Activated CD8-positive, alpha-beta T cell treated with anti-CD3 and anti-CD28 coated beads, Interleukin-2, amount 10 ng/mL, durations not matched to agents 7 days and 5 days (primary cell): ENCODE results near the gene TTC39C. TPM values are rescaled to one million over a fixed set of nuclear protein-coding genes. Genes with fewer than 3 reads are reported as not detected.

Source experiments
- ATAC-seq: fragments of 150-1000 bp; cut with Tn5 transposase; one replicate; pipeline ENCODE4 v1.10.0; 2021; ENCODE audit warnings: moderate library complexity
- CTCF ChIA-PET: fragments of 350-600 bp; sonication (Branson Sonifier 250); formaldehyde crosslinking; loops from one replicate; lab custom pipeline; 2021; ENCODE audit warnings: antibody characterized with exemption; lab: Charles Lee
- POLR2A ChIA-PET: fragments of 350-600 bp; sonication (Branson Sonifier 250); formaldehyde crosslinking; loops from one replicate; lab custom pipeline; 2021; ENCODE audit warnings: antibody characterized with exemption; lab: Charles Lee
- DNase-seq: peaks from one replicate; pipeline ENCODE4 v3.0.0-alpha.2; 2020
- H3K27ac Mint-ChIP-seq: one replicate; pipeline ENCODE4 v1.8.0; 2021; ENCODE audit warnings: mild to moderate bottlenecking, mixed read lengths
- H3K27me3 Mint-ChIP-seq: one replicate; pipeline ENCODE4 v1.8.0; 2021; ENCODE audit warnings: low read depth, mixed read lengths
- H3K36me3 Mint-ChIP-seq: one replicate; pipeline ENCODE4 v1.8.0; 2021; ENCODE audit warnings: low read depth, mixed read lengths
- H3K4me1 Mint-ChIP-seq: one replicate; pipeline ENCODE4 v1.8.0; 2021; ENCODE audit warnings: low read depth, mixed read lengths
- H3K4me3 Mint-ChIP-seq: one replicate; pipeline ENCODE4 v1.8.0; 2021; ENCODE audit warnings: mild to moderate bottlenecking, mixed read lengths
- H3K9me3 Mint-ChIP-seq: one replicate; pipeline ENCODE4 v1.8.0; 2022; ENCODE audit warnings: mixed read lengths; ENCODE audit not compliant: insufficient read depth
- total RNA-seq, 2 experiments: library from RNA; stranded (reverse); gene quantifications; one replicate each; pipeline ENCODE4 v1.2.3, GENCODE V29; 2021

TTC39C gene
- total RNA-seq, 2 experiments from 2014 or later, result 71.5 to 72.2 TPM

- H3K9me3 Mint-ChIP-seq, result peaks cover 9% of the 10 kb centered on the region
- peaks cover 32% of the 10 kb centered on the region for H3K4me1 Mint-ChIP-seq
- peaks cover 20% of the 10 kb centered on the region for H3K36me3 Mint-ChIP-seq
- no peak for DNase-seq
- no peak overlapping the region for H3K4me3 Mint-ChIP-seq
- no peak overlapping the region for H3K27ac Mint-ChIP-seq
- no peaks in the 10 kb centered on the region for H3K27me3 Mint-ChIP-seq
- ATAC-seq, result no peak
- ChIA-PET POLR2A (no interaction called here), CTCF (interaction anchor here (1.0 to 2.2 kb wide), 3 partner anchors 16 to 30 kb away, joined by 3 to 7 read pairs (median 5); no protein-coding TSS in a partner anchor)
Observed at GRCh38 chr18:23977103-23977502, 37.5 kb upstream of the TTC39C start.

- no peaks in the 10 kb centered on the region for H3K27me3 Mint-ChIP-seq
- H3K4me3 Mint-ChIP-seq, result no peak overlapping the region
- POLR2A ChIA-PET, result interaction anchor here (0.6 kb wide), 1 partner anchor 33 kb away, joined by 3 read pairs; no protein-coding TSS in a partner anchor
- peak; percentile 75 for ATAC-seq
- H3K4me1 Mint-ChIP-seq, result peaks cover 31% of the 10 kb centered on the region
- CTCF ChIA-PET, result interaction anchor here (0.9 to 2.2 kb wide), 6 partner anchors 9 to 38 kb away, joined by 3 to 7 read pairs (median 4); no protein-coding TSS in a partner anchor
- peak overlapping the region; percentile 78 for H3K27ac Mint-ChIP-seq
- H3K9me3 Mint-ChIP-seq, result peaks cover 9% of the 10 kb centered on the region
- H3K36me3 Mint-ChIP-seq, result peaks cover 20% of the 10 kb centered on the region
- peak; percentile 36 for DNase-seq
Observed at GRCh38 chr18:23977719-23978483, 36.7 kb upstream of the TTC39C start.

GRCh38 chr18:23981369-23981980 is 33.1 kb upstream of the TTC39C start:
- DNase-seq (no peak), ATAC-seq (no peak)
- no peak overlapping the region for H3K27ac Mint-ChIP-seq
- ChIA-PET CTCF (interaction anchor here (1.1 to 2.5 kb wide), 2 partner anchors 9 to 10 kb away, joined by 3 to 11 read pairs; no protein-coding TSS in a partner anchor), POLR2A (no interaction called here)
- peaks cover 35% of the 10 kb centered on the region for H3K4me1 Mint-ChIP-seq
- H3K9me3 Mint-ChIP-seq, result peaks cover 5% of the 10 kb centered on the region
- no peaks in the 10 kb centered on the region for H3K27me3 Mint-ChIP-seq
- H3K4me3 Mint-ChIP-seq, result no peak overlapping the region
- peaks cover 15% of the 10 kb centered on the region for H3K36me3 Mint-ChIP-seq

GRCh38 chr18:23982155-23983079 is 32.1 kb upstream of the TTC39C start:
- no peak for ATAC-seq
- peaks cover under 1% of the 10 kb centered on the region for H3K9me3 Mint-ChIP-seq
- H3K27me3 Mint-ChIP-seq, result no peaks in the 10 kb centered on the region
- no peak overlapping the region for H3K27ac Mint-ChIP-seq
- ChIA-PET CTCF (no interaction called here), POLR2A (no interaction called here)
- H3K4me3 Mint-ChIP-seq, result no peak overlapping the region
- DNase-seq, result no peak
- H3K36me3 Mint-ChIP-seq, result peaks cover 9% of the 10 kb centered on the region
- peaks cover 33% of the 10 kb centered on the region for H3K4me1 Mint-ChIP-seq

- ATAC-seq (no peak), DNase-seq (no peak)
- no peaks in the 10 kb centered on the region for H3K27me3 Mint-ChIP-seq
- peaks cover 28% of the 10 kb centered on the region for H3K4me1 Mint-ChIP-seq
- H3K9me3 Mint-ChIP-seq, result no peaks in the 10 kb centered on the region
- H3K4me3 Mint-ChIP-seq, result no peak overlapping the region
- H3K36me3 Mint-ChIP-seq, result peaks cover 9% of the 10 kb centered on the region
- H3K27ac Mint-ChIP-seq, result no peak overlapping the region
- ChIA-PET POLR2A (no interaction called here), CTCF (no interaction called here)
Observed at GRCh38 chr18:23983112-23983511, 31.4 kb upstream of the TTC39C start.

- no peak for DNase-seq
- Mint-ChIP-seq H3K27ac (no peak overlapping the region), H3K27me3 (peaks cover 2% of the 10 kb centered on the region), H3K9me3 (peaks cover 3% of the 10 kb centered on the region), H3K36me3 (peaks cover 10% of the 10 kb centered on the region), H3K4me1 (peaks cover 27% of the 10 kb centered on the region), H3K4me3 (no peak overlapping the region)
- ChIA-PET POLR2A (no interaction called here), CTCF (interaction anchor here (0.6 to 1.9 kb wide), 2 partner anchors 21 to 68 kb away, joined by 3 to 5 read pairs; no protein-coding TSS in a partner anchor)
- no peak for ATAC-seq
Observed at GRCh38 chr18:23986600-23987359, 27.8 kb upstream of the TTC39C start.

GRCh38 chr18:23990474-23991410 is 23.8 kb upstream of the TTC39C start:
- no peak overlapping the region for H3K4me3 Mint-ChIP-seq
- H3K4me1 Mint-ChIP-seq, result peaks cover 53% of the 10 kb centered on the region
- peaks cover 10% of the 10 kb centered on the region for H3K36me3 Mint-ChIP-seq
- ATAC-seq (no peak), DNase-seq (no peak)
- peaks cover 3% of the 10 kb centered on the region for H3K9me3 Mint-ChIP-seq
- no peak overlapping the region for H3K27ac Mint-ChIP-seq
- peaks cover 2% of the 10 kb centered on the region for H3K27me3 Mint-ChIP-seq
- ChIA-PET POLR2A (interaction anchor here (0.7 kb wide), 1 partner anchor 18 kb away, joined by 3 read pairs; no protein-coding TSS in a partner anchor), CTCF (interaction anchor here (0.6 to 3.1 kb wide), 4 partner anchors 9 to 72 kb away, joined by 3 to 11 read pairs (median 4); no protein-coding TSS in a partner anchor)

GRCh38 chr18:23992089-23992940 is 22.2 kb upstream of the TTC39C start:
- peaks cover 6% of the 10 kb centered on the region for H3K36me3 Mint-ChIP-seq
- ChIA-PET POLR2A (interaction anchor here (0.6 to 1.5 kb wide), 6 partner anchors 8 to 75 kb away, joined by 3 to 7 read pairs (median 5); partner anchors contain the start of gene TTC39C), CTCF (interaction anchor here (0.7 to 2.5 kb wide), 7 partner anchors 14 to 74 kb away, joined by 3 to 7 read pairs (median 3); no protein-coding TSS in a partner anchor)
- DNase-seq (peak; percentile 61), ATAC-seq (peak; percentile 96)
- H3K4me3 Mint-ChIP-seq, result peak overlapping the region; percentile 45
- H3K27me3 Mint-ChIP-seq, result peaks cover 2% of the 10 kb centered on the region
- peaks cover 3% of the 10 kb centered on the region for H3K9me3 Mint-ChIP-seq
- peaks cover 47% of the 10 kb centered on the region for H3K4me1 Mint-ChIP-seq
- H3K27ac Mint-ChIP-seq, result peak overlapping the region; percentile 82

GRCh38 chr18:23992941-23993280 is 21.6 kb upstream of the TTC39C start:
- ATAC-seq, result no peak
- H3K36me3 Mint-ChIP-seq, result peaks cover 4% of the 10 kb centered on the region
- ChIA-PET POLR2A (interaction anchor here (0.6 to 1.5 kb wide), 6 partner anchors 8 to 75 kb away, joined by 3 to 7 read pairs (median 5); partner anchors contain the start of gene TTC39C), CTCF (interaction anchor here (0.7 to 2.5 kb wide), 6 partner anchors 14 to 74 kb away, joined by 3 to 7 read pairs (median 3); no protein-coding TSS in a partner anchor)
- H3K9me3 Mint-ChIP-seq, result peaks cover 3% of the 10 kb centered on the region
- peaks cover 2% of the 10 kb centered on the region for H3K27me3 Mint-ChIP-seq
- no peak for DNase-seq
- peak overlapping the region; percentile 82 for H3K27ac Mint-ChIP-seq
- H3K4me3 Mint-ChIP-seq, result peak overlapping the region; percentile 45
- peaks cover 45% of the 10 kb centered on the region for H3K4me1 Mint-ChIP-seq
